Heart left ventricle (tissue), 13 donors: ENCODE measurements around the gene IQCH.

ENCODE experiments used
- CTCF ChIP-seq, 12 donors: fragments of 200-600 bp; sonication (generic) in 4 of 12; IDR thresholded peaks; one replicate each; pipeline versions ENCODE4 v1.5.0 to v1.8.0; 2018 to 2022; ENCODE audit warnings: antibody characterized with exemption in 12 of 12, mild to moderate bottlenecking in 5 of 12
- POLR2A ChIP-seq, 2 donors: fragments of 450-650 bp; IDR thresholded peaks; one replicate each; pipeline ENCODE4 v1.6.1; 2017; ENCODE audit warnings: antibody characterized with exemption in 2 of 2, mild to moderate bottlenecking in 2 of 2, moderate library complexity in 2 of 2
- donor health status: ischemic (EF 13 %, LVEDD 7.1; RV severe dilation, severe dysfunction).
- donor health status: DM: no; HTN: yes; CAD: no.
- donor health status: DM: no; HTN: no; CAD: no.
- donor health status: ischemic (EF 25% LVEDD 6.9; RV normal size, moderate dysfunction).
- donor health status: ischemic (EF 25% LVEDD 5.7; RV mildly dilated, moderate dysfunction).
- donor health status: ischemic (EF 35%, LVEDD 5.7; RV mildly dilated, moderate dysfunction).
- donor health status: nonischemic (EF 11% LVEDD 7.7; RV severe dilation, severe dysfunction).
- donor health status: DM: yes; HTN: yes; CAD: no.
- donor health status: PGD.
- donor health status: ischemic (EF 29% LVEDD 5.4; RV normal size, mild dysfunction).
- donor health status: nonischemic (EF 23%, LVEDD 6.1; RV moderate dilation, normal function).

- TF ChIP-seq POLR2A (IDR thresholded peaks at IDR 0.05) (no peak), CTCF (IDR thresholded peaks at IDR 0.05) (no peak)
These were observed 24.1 kb upstream of the IQCH start for GRCh38 chr15:67230504-67230903.
